Endothelial cell of umbilical vein (primary cell): Measurements from ENCODE around the gene CCT3.
"Not testable (repeated sequence)": the region's sequence is repeated elsewhere in the genome, so short reads cannot be mapped to it uniquely, and the experiment has no call there.

Source experiments
- CTCF ChIP-seq, 2 donors: IDR thresholded peaks; 1 replicate in 1 of 2; 2 replicates in 1 of 2; pipeline ENCODE4 v1.5.1; 2011; ENCODE audit warnings: low read length in 2 of 2, mild to moderate bottlenecking in 2 of 2, moderate library complexity in 2 of 2, control low read depth in 1 of 2, inconsistent platforms in 1 of 2, low read depth in 1 of 2; ENCODE audit not compliant: insufficient read depth in 1 of 2; ENCODE audit errors: extremely low read depth in 1 of 2
- EZH2 ChIP-seq: IDR thresholded peaks from 2 replicates; pipeline ENCODE4 v1.6.1; 2012; ENCODE audit warnings: borderline replicate concordance, low read depth, mild to moderate bottlenecking, moderate library complexity, low read length, inconsistent platforms; ENCODE audit not compliant: severe bottlenecking
- FOS ChIP-seq: IDR thresholded peaks from 2 replicates; pipeline ENCODE4 v1.6.1; 2011; ENCODE audit warnings: mild to moderate bottlenecking, low read length, moderate library complexity, borderline replicate concordance; ENCODE audit not compliant: insufficient read depth
- GATA2 ChIP-seq: IDR thresholded peaks from 2 replicates; pipeline ENCODE4 v1.7.0; 2011; ENCODE audit warnings: low read depth, mild to moderate bottlenecking, moderate library complexity, mixed read lengths, low read length; ENCODE audit not compliant: insufficient read length, insufficient read depth
- POLR2A ChIP-seq: IDR thresholded peaks from 2 replicates; pipeline ENCODE4 v1.6.1; 2012; ENCODE audit warnings: low read depth, mild to moderate bottlenecking, control low read depth, low read length
- POLR2AphosphoS5 ChIP-seq: IDR thresholded peaks from 2 replicates; pipeline ENCODE4 v1.6.1; 2012; ENCODE audit warnings: low read depth, mild to moderate bottlenecking, control low read depth, low read length, moderate library complexity; ENCODE audit not compliant: insufficient read depth

- not testable (repeated sequence) for TF ChIP-seq POLR2A; CTCF (IDR thresholded peaks at IDR 0.05; ENCODE audit: extremely low read depth in 1 of 2, insufficient read depth in 1 of 2, low read depth in 1 of 2, low read length in 2 of 2); EZH2; GATA2; FOS; POLR2AphosphoS5
Measured at GRCh38 chr1:156369685-156370286, 31.7 kb upstream of the CCT3 start.
